Measurements from ENCODE around the gene CCDC200.
"Not testable (repeated sequence)": the region's sequence is repeated elsewhere in the genome, so short reads cannot be mapped to it uniquely, and the experiment has no call there.

Gene CCDC200

DNA sequence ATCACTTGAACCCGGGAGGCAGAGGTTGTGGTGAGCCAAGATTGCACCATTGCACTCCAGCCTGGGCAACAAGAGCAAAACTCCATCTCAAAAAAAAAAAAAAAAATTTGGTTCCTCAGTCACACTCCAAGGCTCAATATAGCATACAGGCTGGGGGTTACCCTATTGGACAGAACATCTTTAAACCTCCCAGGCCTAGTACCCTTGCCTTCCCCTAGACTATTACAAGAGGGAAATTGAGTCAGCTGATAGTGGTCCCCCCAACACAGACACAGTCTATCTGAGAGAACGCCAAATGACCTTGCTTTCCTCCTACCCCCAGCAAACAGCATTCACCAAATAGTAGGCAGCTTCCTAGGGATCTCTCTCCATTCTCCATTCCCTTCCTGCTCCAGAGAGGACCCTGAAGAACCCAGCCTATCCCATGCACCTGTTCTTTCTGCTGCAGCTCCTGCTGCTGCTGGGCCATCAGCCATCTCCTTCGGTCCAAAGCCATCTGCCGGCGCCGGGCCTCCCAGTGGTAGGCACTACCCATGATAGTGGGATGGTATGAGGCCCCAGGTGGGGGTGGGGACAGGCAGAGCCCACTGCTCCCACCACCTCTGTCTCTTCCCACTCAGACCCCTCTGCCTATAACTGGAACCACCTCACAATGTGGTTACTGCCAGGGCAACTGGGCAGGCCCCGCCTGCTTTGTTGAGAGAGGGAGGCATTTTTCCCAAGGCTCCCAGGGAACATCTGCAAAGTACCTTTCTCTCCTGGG is at the start of gene CCDC200:
CCDC200 (minus strand) TSS at position 604 of the 763 bp plus-strand sequence; CDS start at position 535, 69 bp downstream.
- DNase-seq, result not testable (repeated sequence)

DNA sequence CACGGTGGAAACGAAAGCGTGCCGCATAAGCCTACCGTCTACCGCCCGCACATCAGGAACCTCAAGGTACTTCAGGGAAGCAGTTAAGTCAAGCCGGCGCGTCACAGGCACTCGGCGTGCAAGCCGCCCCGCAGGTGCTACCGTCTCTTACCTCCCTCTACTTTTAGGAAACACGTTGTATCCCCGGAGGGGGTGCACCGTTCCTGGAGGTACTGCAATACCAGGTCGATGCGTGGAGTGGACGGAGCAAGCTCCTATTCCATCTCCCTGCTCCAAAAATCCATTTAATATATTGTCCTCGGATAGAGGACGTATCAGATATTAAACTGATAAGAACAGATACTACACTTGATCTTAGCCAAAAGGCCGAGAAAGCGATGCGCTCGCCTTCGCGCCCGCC is 44.5 kb upstream of the CCDC200 start:
- DNase-seq, result not testable (repeated sequence)

DNA sequence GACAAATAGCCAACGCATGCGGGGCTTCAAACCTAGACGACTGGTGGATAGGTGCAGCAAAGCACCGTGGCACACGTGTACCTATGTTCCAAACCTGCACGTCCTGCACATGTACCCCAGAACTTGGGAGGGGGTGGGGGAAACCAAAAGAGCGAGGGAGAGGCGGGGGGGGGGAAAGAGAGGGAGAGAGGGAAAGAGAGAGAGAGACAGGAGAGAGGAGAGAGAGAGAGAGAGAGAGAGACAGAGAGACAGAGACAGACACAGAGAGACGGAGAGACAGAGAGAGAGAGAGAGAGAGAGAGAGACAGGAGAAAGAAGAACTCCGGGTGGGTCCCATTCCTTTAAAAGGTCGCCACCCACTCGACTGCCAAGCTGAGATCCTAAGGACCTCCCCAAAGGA is 44.1 kb upstream of the CCDC200 start:
- not testable (repeated sequence) for DNase-seq

- not testable (repeated sequence) for DNase-seq
Observed at GRCh38 chr17:43270552-43271504, 42.4 kb upstream of the CCDC200 start.

DNA sequence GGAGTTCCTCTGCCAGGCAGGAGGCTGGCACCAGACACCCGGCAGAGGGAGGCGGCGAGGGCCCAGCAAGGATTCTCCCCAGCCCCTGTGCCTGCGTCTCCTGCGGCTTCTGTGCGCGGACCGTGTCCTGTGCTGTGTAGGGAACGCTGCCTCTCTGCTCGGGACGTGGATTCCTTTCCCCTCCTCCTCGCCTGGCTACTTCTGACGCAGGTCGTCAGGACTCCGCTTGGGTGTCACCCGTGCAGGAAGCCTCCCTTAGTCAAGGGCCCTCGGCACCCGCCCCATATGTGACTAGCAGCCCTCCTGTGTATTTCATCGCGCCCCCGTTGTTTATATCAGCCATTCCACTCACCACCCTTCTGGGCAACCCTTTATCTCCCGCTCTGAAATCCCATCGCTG is 18.0 kb upstream of the CCDC200 start:
- DNase-seq, result not testable (repeated sequence)

DNA sequence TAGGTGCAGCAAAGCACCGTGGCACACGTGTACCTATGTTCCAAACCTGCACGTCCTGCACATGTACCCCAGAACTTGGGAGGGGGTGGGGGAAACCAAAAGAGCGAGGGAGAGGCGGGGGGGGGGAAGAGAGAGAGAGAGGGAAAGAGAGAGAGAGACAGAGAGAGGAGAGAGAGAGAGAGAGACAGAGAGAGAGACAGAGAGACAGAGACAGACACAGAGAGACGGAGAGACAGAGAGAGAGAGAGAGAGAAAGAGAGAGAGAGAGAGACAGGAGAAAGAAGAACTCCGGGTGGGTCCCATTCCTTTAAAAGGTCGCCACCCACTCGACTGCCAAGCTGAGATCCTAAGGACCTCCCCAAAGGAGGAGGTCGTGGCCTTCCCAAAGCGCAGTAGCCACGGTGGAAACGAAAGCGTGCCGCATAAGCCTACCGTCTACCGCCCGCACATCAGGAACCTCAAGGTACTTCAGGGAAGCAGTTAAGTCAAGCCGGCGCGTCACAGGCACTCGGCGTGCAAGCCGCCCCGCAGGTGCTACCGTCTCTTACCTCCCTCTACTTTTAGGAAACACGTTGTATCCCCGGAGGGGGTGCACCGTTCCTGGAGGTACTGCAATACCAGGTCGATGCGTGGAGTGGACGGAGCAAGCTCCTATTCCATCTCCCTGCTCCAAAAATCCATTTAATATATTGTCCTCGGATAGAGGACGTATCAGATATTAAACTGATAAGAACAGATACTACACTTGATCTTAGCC is 12.4 kb upstream of the CCDC200 start:
- not testable (repeated sequence) for DNase-seq

DNA sequence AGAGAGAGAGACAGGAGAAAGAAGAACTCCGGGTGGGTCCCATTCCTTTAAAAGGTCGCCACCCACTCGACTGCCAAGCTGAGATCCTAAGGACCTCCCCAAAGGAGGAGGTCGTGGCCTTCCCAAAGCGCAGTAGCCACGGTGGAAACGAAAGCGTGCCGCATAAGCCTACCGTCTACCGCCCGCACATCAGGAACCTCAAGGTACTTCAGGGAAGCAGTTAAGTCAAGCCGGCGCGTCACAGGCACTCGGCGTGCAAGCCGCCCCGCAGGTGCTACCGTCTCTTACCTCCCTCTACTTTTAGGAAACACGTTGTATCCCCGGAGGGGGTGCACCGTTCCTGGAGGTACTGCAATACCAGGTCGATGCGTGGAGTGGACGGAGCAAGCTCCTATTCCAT is 11.2 kb upstream of the CCDC200 start:
- not testable (repeated sequence) for DNase-seq

DNA sequence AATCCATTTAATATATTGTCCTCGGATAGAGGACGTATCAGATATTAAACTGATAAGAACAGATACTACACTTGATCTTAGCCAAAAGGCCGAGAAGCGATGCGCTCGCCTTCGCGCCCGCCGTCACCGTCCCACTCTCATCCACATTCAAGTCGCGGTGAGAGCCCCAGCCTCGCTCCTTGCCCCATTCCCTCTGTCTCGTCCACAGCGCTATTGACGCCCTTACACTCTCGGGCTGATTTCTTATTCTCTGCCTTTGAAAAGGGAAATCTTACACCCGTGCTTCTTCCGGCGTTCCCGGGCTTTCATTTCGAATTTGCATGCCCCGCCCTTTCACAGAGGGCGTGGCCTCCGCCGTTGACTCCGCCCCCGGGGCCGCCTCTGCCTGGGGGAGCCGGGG is 5.5 kb upstream of the CCDC200 start, which contains the start of gene RNU2-1:
RNU2-1 (minus strand) TSS at position 101 of the 400 bp plus-strand sequence.
- not testable (repeated sequence) for DNase-seq

DNA sequence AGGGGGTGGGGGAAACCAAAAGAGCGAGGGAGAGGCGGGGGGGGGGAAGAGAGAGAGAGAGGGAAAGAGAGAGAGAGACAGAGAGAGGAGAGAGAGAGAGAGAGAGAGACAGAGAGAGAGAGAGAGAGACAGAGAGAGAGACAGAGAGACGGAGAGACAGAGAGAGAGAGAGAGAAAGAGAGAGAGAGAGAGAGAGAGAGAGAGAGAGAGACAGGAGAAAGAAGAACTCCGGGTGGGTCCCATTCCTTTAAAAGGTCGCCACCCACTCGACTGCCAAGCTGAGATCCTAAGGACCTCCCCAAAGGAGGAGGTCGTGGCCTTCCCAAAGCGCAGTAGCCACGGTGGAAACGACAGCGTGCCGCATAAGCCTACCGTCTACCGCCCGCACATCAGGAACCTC is 4.8 kb upstream of the CCDC200 start:
- DNase-seq, result not testable (repeated sequence)

- DNase-seq, result not testable (repeated sequence)
Observed at GRCh38 chr17:43232021-43232699, 3.7 kb upstream of the CCDC200 start.

DNA sequence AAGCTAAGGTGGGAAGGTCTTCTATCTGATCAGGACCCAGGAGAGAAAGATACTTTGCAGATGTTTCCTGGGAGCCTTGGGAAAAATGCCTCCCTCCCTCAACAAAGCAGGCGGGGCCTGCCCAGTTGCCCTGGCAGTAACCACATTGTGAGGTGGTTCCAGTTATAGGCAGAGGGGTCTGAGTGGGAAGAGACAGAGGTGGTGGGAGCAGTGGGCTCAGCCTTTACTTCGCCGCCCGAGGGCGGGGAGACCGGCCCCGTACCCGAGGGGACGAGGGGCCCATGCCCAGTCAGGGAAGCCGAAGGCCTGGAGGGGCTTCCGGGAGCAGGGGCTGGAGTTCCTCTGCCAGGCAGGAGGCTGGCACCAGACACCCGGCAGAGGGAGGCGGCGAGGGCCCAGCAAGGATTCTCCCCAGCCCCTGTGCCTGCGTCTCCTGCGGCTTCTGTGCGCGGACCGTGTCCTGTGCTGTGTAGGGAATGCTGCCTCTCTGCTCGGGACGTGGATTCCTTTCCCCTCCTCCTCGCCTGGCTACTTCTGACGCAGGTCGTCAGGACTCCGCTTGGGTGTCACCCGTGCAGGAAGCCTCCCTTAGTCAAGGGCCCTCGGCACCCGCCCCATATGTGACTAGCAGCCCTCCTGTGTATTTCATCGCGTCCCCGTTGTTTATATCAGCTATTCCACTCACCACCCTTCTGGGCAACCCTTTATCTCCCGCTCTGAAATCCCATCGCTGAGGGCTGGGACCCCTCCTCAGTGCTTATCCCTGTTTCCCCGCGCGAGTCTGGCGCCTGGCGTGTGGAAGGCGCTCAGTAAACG is 3.0 kb upstream of the CCDC200 start:
- DNase-seq, result not testable (repeated sequence)

DNA sequence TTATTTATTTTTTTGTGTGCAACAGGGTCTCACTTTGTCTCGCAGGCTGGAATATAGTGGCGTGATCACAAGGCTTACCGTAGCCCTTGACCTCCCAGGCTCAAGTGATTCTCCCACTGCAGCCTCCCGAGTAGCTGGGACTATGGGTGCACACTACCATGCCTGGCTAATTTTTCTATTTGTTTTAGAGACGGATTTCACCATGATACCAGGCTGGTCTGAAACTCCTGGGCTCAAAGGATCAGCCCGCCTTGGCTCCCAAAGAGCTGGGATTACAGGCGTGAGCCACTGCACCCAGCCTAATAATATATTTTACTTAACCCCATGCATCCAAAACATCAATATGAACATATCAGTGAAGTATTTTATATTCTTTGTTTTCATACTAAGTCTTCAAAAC is 2.0 kb downstream of the CCDC200 start:
- DNase-seq, result no peak

- no peak for DNase-seq
Observed at GRCh38 chr17:43224146-43224705, 4.2 kb downstream of the CCDC200 start.

DNA sequence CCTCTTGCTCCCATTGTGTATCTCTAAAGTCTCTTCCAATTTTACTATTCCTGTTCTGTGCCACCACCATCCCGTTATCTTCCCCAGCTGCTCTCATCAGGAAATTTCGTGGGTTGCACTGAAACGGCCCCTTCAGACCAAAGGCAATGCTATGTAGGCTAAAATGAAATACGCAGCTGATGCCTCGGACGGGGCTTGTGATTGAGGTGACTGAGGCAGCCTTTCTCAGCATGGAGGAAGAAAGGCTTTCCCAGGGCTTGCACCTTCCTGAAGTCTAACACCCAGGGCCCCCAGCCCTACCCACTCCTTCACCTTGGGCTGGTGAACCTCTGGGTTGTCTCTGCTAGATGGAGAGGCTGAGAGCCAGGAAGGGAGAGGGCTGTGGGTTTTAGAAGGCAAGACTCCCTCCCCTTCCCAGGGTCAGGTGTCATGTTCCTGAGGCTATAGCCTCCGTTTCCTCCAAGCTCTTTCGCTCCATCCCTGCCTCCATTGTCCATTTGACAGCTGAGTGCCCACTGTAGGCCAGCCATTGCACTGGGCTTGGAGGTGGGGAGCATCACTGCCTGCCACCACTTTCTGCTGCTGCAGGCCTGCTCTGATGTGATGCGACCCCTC is 7.8 kb downstream of the CCDC200 start:
- no peak for DNase-seq

GRCh38 chr17:43219746-43220380 is 8.6 kb downstream of the CCDC200 start:
- no peak for DNase-seq

DNA sequence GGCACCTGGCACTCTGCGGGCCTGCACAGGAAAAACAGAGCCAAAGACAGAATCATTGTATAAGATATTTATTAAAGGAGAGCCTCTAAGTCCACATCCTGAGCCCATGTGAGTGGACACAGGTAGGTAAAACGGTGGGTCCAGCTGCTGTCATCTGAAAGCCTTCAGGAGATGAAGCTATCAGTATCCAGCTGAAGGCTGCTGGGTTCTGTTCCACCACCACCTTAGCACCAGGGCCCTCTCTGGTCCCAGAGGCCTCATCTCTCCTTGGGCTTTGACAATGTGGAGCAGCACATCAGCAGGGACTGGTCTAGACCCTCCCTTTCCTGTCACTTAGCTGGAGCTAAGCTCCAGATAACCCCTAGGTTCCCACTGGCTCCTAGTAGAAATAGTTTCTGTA is 9.4 kb downstream of the CCDC200 start:
- no peak for DNase-seq

- DNase-seq, result no peak
Observed at GRCh38 chr17:43217614-43218087, 10.8 kb downstream of the CCDC200 start.

- no peak for DNase-seq
Observed at GRCh38 chr17:43216762-43217613, 11.4 kb downstream of the CCDC200 start.

GRCh38 chr17:43216369-43216761 is 12.1 kb downstream of the CCDC200 start:
- no peak for DNase-seq
